HCT116 (cell line): Measurements from ENCODE around the gene ZNF358. TPM values are rescaled to one million over a fixed set of nuclear protein-coding genes. Genes with fewer than 3 reads are reported as not detected.
A peak's percentile ranks its signal among the peaks of the same experiment; 100 is the strongest.

Experiments used
- ATAC-seq: fragments of 200-7000 bp; cut with Tn5 transposase; 2 replicates; pipeline ENCODE4 v1.9.1; 2020; ENCODE audit warnings: mild to moderate bottlenecking, moderate library complexity
- Bru-seq: library from RNA; stranded (reverse); fragments of 400-500 nt; gene quantifications from one replicate; lab custom pipeline; 2021; lab: Mats Ljungman, UMichigan
- BruChase-seq, 2 experiments: library from RNA; stranded (reverse); fragments of 400-500 nt; gene quantifications; one replicate each; lab custom pipeline; 2021; lab: Mats Ljungman, UMichigan
- BruUV-seq: library from RNA; stranded (reverse); fragments of 400-500 nt; replicated peaks from 2 replicates; lab custom pipeline; 2021; lab: Mats Ljungman, UMichigan
- CTCF ChIA-PET: fragments of 300-600 bp; sonication (Branson Sonifier 250); formaldehyde crosslinking; loops from one replicate; lab custom pipeline; 2021; ENCODE audit warnings: antibody characterized with exemption; lab: Charles Lee
- POLR2A ChIA-PET: fragments of 300-600, 350-600 bp; sonication (Branson Sonifier 250); formaldehyde crosslinking; loops from one replicate; lab custom pipeline; 2021; ENCODE audit warnings: antibody characterized with exemption; lab: Charles Lee
- RAD21 ChIA-PET, 2 experiments: fragments of 300-600 bp; sonication (Branson Sonifier 250); formaldehyde crosslinking; loops; one replicate each; lab custom pipeline; 2023; ENCODE audit warnings: low total read pairs in 2 of 2; ENCODE audit not compliant: uncharacterized antibody in 2 of 2, unreplicated experiment in 2 of 2, low non-redundant PET in 1 of 2; lab: Charles Lee
- DNase-seq: peaks from one replicate; pipeline ENCODE4 v3.0.0-alpha.2; 2010; ENCODE audit warnings: low read depth, low spot score
- H2AFZ ChIP-seq: fragments of 200-600 bp; shearing (Covaris generic), sonication (generic); 2 replicates; pipeline ENCODE4 v1.6.1; 2017; ENCODE audit warnings: low read depth, mixed run types, mixed read lengths, antibody characterized with exemption, low read length; ENCODE audit not compliant: poor library complexity, severe bottlenecking
- H3K27ac ChIP-seq: 2 replicates; pipeline ENCODE4 v1.5.1; 2012; ENCODE audit warnings: low read depth, low read length
- H3K27me3 ChIP-seq: fragments of 200-600 bp; sonication (generic); 2 replicates; pipeline ENCODE4 v1.6.1; 2016; ENCODE audit warnings: mixed run types, low read length, mixed read lengths; ENCODE audit not compliant: insufficient read depth
- H3K36me3 ChIP-seq, 2 experiments: fragments of 200-500 bp in 1 of 2; fragments of 200-600 bp in 1 of 2; sonication (Bioruptor generic) in 1 of 2; sonication (generic) in 1 of 2; 2 replicates each; pipeline versions ENCODE4 v1.5.1 to v1.6.1; 2014 to 2016; ENCODE audit warnings: low read length in 2 of 2, inconsistent platforms in 1 of 2, mixed read lengths in 1 of 2, mixed run types in 1 of 2; ENCODE audit not compliant: insufficient read depth in 2 of 2, control insufficient read depth in 1 of 2
- H3K4me1 ChIP-seq, 2 experiments: fragments of 200-600 bp in 1 of 2; sonication (generic) in 1 of 2; 2 replicates each; pipeline versions ENCODE4 v1.5.1 to v1.6.1; 2012 to 2017; ENCODE audit warnings: low read length in 2 of 2, inconsistent platforms in 1 of 2, mild to moderate bottlenecking in 1 of 2, mixed read lengths in 1 of 2, mixed run types in 1 of 2, moderate library complexity in 1 of 2; ENCODE audit not compliant: insufficient read depth in 2 of 2, control insufficient read depth in 1 of 2
- H3K4me2 ChIP-seq: fragments of 200-600 bp; sonication (generic); 2 replicates; pipeline ENCODE4 v1.6.1; 2017; ENCODE audit warnings: mixed run types, low read length, mixed read lengths
- H3K4me3 ChIP-seq, 2 experiments: fragments of 200-600 bp in 1 of 2; sonication (generic) in 1 of 2; replicated peaks in 1 of 2; 2 replicates each; pipeline ENCODE4 v1.5.1; 2011 to 2016; ENCODE audit warnings: low read length in 2 of 2, control low read depth in 1 of 2, low read depth in 1 of 2, mild to moderate bottlenecking in 1 of 2, mixed read lengths in 1 of 2, mixed run types in 1 of 2
- H3K79me2 ChIP-seq: fragments of 200-600 bp; sonication (generic); 2 replicates; pipeline ENCODE4 v1.6.1; 2017; ENCODE audit warnings: mild to moderate bottlenecking, mixed run types, low read length, moderate library complexity, mixed read lengths; ENCODE audit not compliant: insufficient read depth
- H3K9ac ChIP-seq: fragments of 200-600 bp; sonication (generic); 2 replicates; pipeline ENCODE4 v1.6.1; 2016; ENCODE audit warnings: low read length, mixed read lengths
- H3K9me2 ChIP-seq: fragments of 200-600 bp; sonication (generic), shearing (Covaris generic); 2 replicates; pipeline ENCODE4 v1.6.1; 2017; ENCODE audit warnings: mixed run types, mild to moderate bottlenecking, moderate library complexity; ENCODE audit not compliant: insufficient read depth
- H3K9me3 ChIP-seq, 2 experiments: fragments of 200-500 bp in 1 of 2; fragments of 200-600 bp in 1 of 2; sonication (Bioruptor generic) in 1 of 2; sonication (generic) in 1 of 2; 2 replicates each; pipeline ENCODE4 v1.6.1; 2014 to 2017; ENCODE audit warnings: low read length in 2 of 2, mixed read lengths in 2 of 2, inconsistent platforms in 1 of 2, low read depth in 1 of 2, mild to moderate bottlenecking in 1 of 2, mixed run types in 1 of 2, moderate library complexity in 1 of 2; ENCODE audit not compliant: control insufficient read depth in 1 of 2, insufficient read depth in 1 of 2
- H4K20me1 ChIP-seq: fragments of 200-600 bp; sonication (generic), shearing (Covaris generic); 2 replicates; pipeline ENCODE4 v1.6.1; 2017; ENCODE audit warnings: mixed run types, mild to moderate bottlenecking, moderate library complexity; ENCODE audit not compliant: insufficient read depth
- CBX3 ChIP-seq: IDR thresholded peaks from 2 replicates; pipeline ENCODE4 v1.6.1; 2012; ENCODE audit warnings: low read depth
- CEBPB ChIP-seq: IDR thresholded peaks from 2 replicates; pipeline ENCODE4 v1.6.1; 2012; ENCODE audit warnings: low read depth
- EGR1 ChIP-seq: IDR thresholded peaks from 2 replicates; pipeline ENCODE4 v1.6.1; 2012; ENCODE audit warnings: low read depth
- EZH2phosphoT487 ChIP-seq: fragments of 200-600 bp; IDR thresholded peaks from 2 replicates; pipeline ENCODE4 v1.6.1; 2018; ENCODE audit warnings: antibody characterized with exemption, borderline replicate concordance
- POLR2AphosphoS5 ChIP-seq: IDR thresholded peaks from 2 replicates; pipeline ENCODE4 v1.6.1; 2011; ENCODE audit warnings: mild to moderate bottlenecking, low read depth, low read length, moderate library complexity
- SIN3A ChIP-seq: IDR thresholded peaks from 2 replicates; pipeline ENCODE4 v1.6.1; 2012; ENCODE audit warnings: low read depth
- YY1 ChIP-seq: IDR thresholded peaks from 2 replicates; pipeline ENCODE4 v1.6.1; 2011; ENCODE audit warnings: low read length, low read depth, moderate library complexity, mild to moderate bottlenecking; ENCODE audit not compliant: insufficient replicate concordance; ENCODE audit errors: extremely low read depth
- ZFX ChIP-seq: fragments of 450-650 bp; IDR thresholded peaks from 2 replicates; pipeline ENCODE4 v1.6.1; 2017
- ZNF274 ChIP-seq: fragments of 200-500 bp; sonication (Bioruptor generic); IDR thresholded peaks from 2 replicates; pipeline ENCODE4 v1.6.1; 2014; ENCODE audit warnings: mild to moderate bottlenecking, low read depth, low read length, inconsistent platforms
- intact Hi-C: fragments of 100-400 bp; cut with micrococcal nuclease; formaldehyde crosslinking; loops from 2 replicates; pipeline ENCODE4 v1.10.0; 2022
- long read RNA-seq: library from polyadenylated mRNA; unstranded; transcript quantifications from one replicate; pipeline ENCODE4 v2.0.0, GENCODE V29; 2021; ENCODE audit not compliant: unreplicated experiment
- polyA plus RNA-seq: library from polyadenylated mRNA; unstranded; fragments of >200 nt; gene quantifications from 2 replicates; pipeline ENCODE4 v1.2.1, GENCODE V29; 2012; ENCODE audit warnings: missing spikeins
- total RNA-seq: library from RNA; stranded (reverse); gene quantifications from one replicate; pipeline ENCODE4 v1.2.1, GENCODE V29; 2021; ENCODE audit not compliant: unreplicated experiment
- TF ChIP-seq, protein P1 (sequence below), 3 experiments: fragments of 200-600 bp in 1 of 3; sonication (generic) in 1 of 3; IDR thresholded peaks in 2 of 3; conservative IDR thresholded peaks in 1 of 3; 2 replicates each; pipeline ENCODE4 v1.5.1; 2012 to 2017; ENCODE audit warnings: low read depth in 2 of 3, low read length in 2 of 3, antibody characterized with exemption in 1 of 3, borderline replicate concordance in 1 of 3, control low read depth in 1 of 3, mild to moderate bottlenecking in 1 of 3, mixed read lengths in 1 of 3, mixed run types in 1 of 3, moderate library complexity in 1 of 3; ENCODE audit not compliant: insufficient read depth in 1 of 3
- TF ChIP-seq, protein P2 (sequence below): IDR thresholded peaks from 2 replicates; pipeline ENCODE4 v1.6.1; 2012

ZNF358 gene
- total RNA-seq = 20.7 TPM
- polyA plus RNA-seq = 20.5 and 21.0 TPM in 2 replicates
- percentile 33 among the genes with signal in this experiment for Bru-seq, nascent RNA
- BruChase-seq, experiment 1, labeled RNA remaining after a 6-hour chase = percentile 68 among the genes with signal in this experiment
- BruChase-seq, experiment 2, labeled RNA remaining after a 2-hour chase = percentile 59 among the genes with signal in this experiment
- long read RNA-seq, transcript ZNF358-202 (2 exons, 1,954 nt) = major isoform, 12 of 34 reads
- long read RNA-seq, partial matches to known transcripts = 22 of 34 reads
- long read RNA-seq, other reads (novel, unspliced or antisense) = 0 of 34 reads

DNA sequence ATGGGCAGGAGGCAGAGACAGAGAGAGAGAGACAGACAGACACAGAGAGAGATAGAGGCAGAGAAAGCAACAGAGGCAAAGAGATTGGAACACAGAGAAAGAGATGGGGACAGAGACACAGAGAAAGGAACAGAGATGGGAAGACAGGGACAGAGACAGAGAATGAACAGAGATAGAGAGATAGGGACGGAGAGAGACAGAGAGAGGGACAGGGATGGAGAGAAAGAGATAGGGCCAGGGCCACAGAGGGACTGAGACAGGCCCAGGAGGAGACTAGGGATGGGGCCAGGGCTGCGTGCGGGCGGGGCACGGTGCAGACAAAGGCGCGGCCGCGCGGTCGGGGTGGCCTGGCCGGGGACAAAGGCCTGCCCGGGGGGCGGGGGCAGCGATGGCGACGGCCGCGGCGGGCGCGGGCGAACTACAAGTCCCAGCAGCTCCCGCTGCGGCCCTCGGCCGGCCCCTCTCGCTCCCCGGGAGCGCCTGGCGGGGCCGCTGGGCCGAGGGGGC lies at the start of gene ZNF358:
Gene ZNF358, plus strand, starts transcription at position 459 of the 507 bp plus-strand sequence. CDS start 3,140 bp downstream, outside the sequence.
- Histone ChIP-seq H3K36me3 (no peaks in the 10 kb centered on the region), H3K27ac (peak within 1 kb of the TSS; percentile 48; the same call in 1 of the 2 replicates), H3K4me3 (peak within 1 kb of the TSS; percentile 52 to 64), H4K20me1 (no peaks in the 10 kb centered on the region), H3K79me2 (no peaks in the 10 kb centered on the region), H3K4me1 (peaks cover 6 to 20% of the 10 kb centered on the region in 2 experiments), H3K27me3 (no peaks in the 10 kb centered on the region), H3K4me2 (peak within 1 kb of the TSS; percentile 87), H3K9me3 (no peaks in the 10 kb centered on the region), H3K9ac (peak within 1 kb of the TSS; percentile 59), H3K9me2 (no peaks in the 10 kb centered on the region), H2AFZ (peak within 1 kb of the TSS; percentile 91)
- TF ChIP-seq YY1 (peak; percentile 84), SIN3A (no peak), EGR1 (no peak), ZNF274 (no peak), ZFX (peak; percentile 77), CEBPB (no peak), EZH2phosphoT487 (no peak), POLR2AphosphoS5 (peak; percentile 66), CBX3 (no peak)
- TF ChIP-seq, protein P1, sequence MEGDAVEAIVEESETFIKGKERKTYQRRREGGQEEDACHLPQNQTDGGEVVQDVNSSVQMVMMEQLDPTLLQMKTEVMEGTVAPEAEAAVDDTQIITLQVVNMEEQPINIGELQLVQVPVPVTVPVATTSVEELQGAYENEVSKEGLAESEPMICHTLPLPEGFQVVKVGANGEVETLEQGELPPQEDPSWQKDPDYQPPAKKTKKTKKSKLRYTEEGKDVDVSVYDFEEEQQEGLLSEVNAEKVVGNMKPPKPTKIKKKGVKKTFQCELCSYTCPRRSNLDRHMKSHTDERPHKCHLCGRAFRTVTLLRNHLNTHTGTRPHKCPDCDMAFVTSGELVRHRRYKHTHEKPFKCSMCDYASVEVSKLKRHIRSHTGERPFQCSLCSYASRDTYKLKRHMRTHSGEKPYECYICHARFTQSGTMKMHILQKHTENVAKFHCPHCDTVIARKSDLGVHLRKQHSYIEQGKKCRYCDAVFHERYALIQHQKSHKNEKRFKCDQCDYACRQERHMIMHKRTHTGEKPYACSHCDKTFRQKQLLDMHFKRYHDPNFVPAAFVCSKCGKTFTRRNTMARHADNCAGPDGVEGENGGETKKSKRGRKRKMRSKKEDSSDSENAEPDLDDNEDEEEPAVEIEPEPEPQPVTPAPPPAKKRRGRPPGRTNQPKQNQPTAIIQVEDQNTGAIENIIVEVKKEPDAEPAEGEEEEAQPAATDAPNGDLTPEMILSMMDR (IDR thresholded peaks at IDR 0.05 in 2 of 3, conservative IDR thresholded peaks at IDR 0.05 in 1 of 3; ENCODE audit: borderline replicate concordance in 1 of 3, insufficient read depth in 1 of 3, low read depth in 2 of 3, low read length in 2 of 3) = no peak
- TF ChIP-seq, protein P2, sequence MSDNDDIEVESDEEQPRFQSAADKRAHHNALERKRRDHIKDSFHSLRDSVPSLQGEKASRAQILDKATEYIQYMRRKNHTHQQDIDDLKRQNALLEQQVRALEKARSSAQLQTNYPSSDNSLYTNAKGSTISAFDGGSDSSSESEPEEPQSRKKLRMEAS = no peak
- peak; percentile 93 for ATAC-seq
- BruUV-seq = no TSS peak
- ChIA-PET CTCF (interaction anchor here (0.9 kb wide), 1 partner anchor 53 kb away, joined by 3 read pairs; no protein-coding TSS in a partner anchor), RAD21 (no interaction called here), POLR2A (interaction anchor here (2.3 kb wide), 1 partner anchor 10 kb away, joined by 9 read pairs; no protein-coding TSS in a partner anchor)
- intact Hi-C loops = no loop called here
- DNase-seq = no peak
